ENCODE measurements around the gene KLF3.

KLF3 gene

GRCh38 chr4:38666766-38667084 is 2.7 kb downstream of the KLF3 start:
- no peak for TF ChIP-seq EZH2 (optimal IDR thresholded peaks at IDR 0.05; ENCODE audit: low read depth, low read length)
- no peak for TF ChIP-seq EZH2phosphoT487 (IDR thresholded peaks at IDR 0.05; ENCODE audit: low read length)
- no peak for TF ChIP-seq CTCF (IDR thresholded peaks at IDR 0.05; ENCODE audit: low read length)
- peak overlapping the region; percentile 82 for H3K4me2 ChIP-seq (ENCODE audit: low read depth, low read length)
- no peak overlapping the region for H2AFZ ChIP-seq (ENCODE audit: low read length)
- peaks cover 81% of the 10 kb centered on the region for H3K79me2 ChIP-seq (ENCODE audit: low read length)
- H3K4me3 ChIP-seq (ENCODE audit: low read length) = peak overlapping the region; percentile 88
- no peak for DNase-seq
- H3K36me3 ChIP-seq (replicated peaks; ENCODE audit: insufficient read depth, low read length) = no peaks in the 10 kb centered on the region
- H3K9ac ChIP-seq (ENCODE audit: low read length) = peak overlapping the region; percentile 98
- H4K20me1 ChIP-seq (ENCODE audit: insufficient read depth, low read length) = no peaks in the 10 kb centered on the region
- H3F3A ChIP-seq (ENCODE audit: insufficient read depth, low read length) = peaks cover 36% of the 10 kb centered on the region
- H3K9me2 ChIP-seq (replicated peaks; ENCODE audit: insufficient read depth, low read length) = no peaks in the 10 kb centered on the region
- H3K27ac ChIP-seq (ENCODE audit: low read length) = peak overlapping the region; percentile 91
- H3K27me3 ChIP-seq (replicated peaks; ENCODE audit: insufficient read depth, low read length) = no peaks in the 10 kb centered on the region
- no peaks in the 10 kb centered on the region for H3K9me3 ChIP-seq (replicated peaks; ENCODE audit: insufficient read depth, low read length)
- peaks cover 39% of the 10 kb centered on the region for H3K4me1 ChIP-seq (ENCODE audit: low read length)

GRCh38 chr4:38667085-38667893 is 3.3 kb downstream of the KLF3 start:
- H3K9ac ChIP-seq (ENCODE audit: low read length) = peak overlapping the region; percentile 98
- H4K20me1 ChIP-seq (ENCODE audit: insufficient read depth, low read length) = no peaks in the 10 kb centered on the region
- TF ChIP-seq CTCF (IDR thresholded peaks at IDR 0.05; ENCODE audit: low read length) = no peak
- no peak for TF ChIP-seq EZH2 (optimal IDR thresholded peaks at IDR 0.05; ENCODE audit: low read depth, low read length)
- no peak for TF ChIP-seq EZH2phosphoT487 (IDR thresholded peaks at IDR 0.05; ENCODE audit: low read length)
- H3K9me2 ChIP-seq (replicated peaks; ENCODE audit: insufficient read depth, low read length) = no peaks in the 10 kb centered on the region
- no peaks in the 10 kb centered on the region for H3K36me3 ChIP-seq (replicated peaks; ENCODE audit: insufficient read depth, low read length)
- peak overlapping the region; percentile 91 for H3K27ac ChIP-seq (ENCODE audit: low read length)
- H3K9me3 ChIP-seq (replicated peaks; ENCODE audit: insufficient read depth, low read length) = no peaks in the 10 kb centered on the region
- peak; percentile 90 for DNase-seq
- H3K79me2 ChIP-seq (ENCODE audit: low read length) = peaks cover 86% of the 10 kb centered on the region
- peaks cover 44% of the 10 kb centered on the region for H3K4me1 ChIP-seq (ENCODE audit: low read length)
- H3K27me3 ChIP-seq (replicated peaks; ENCODE audit: insufficient read depth, low read length) = no peaks in the 10 kb centered on the region
- H3K4me3 ChIP-seq (ENCODE audit: low read length) = peak overlapping the region; percentile 88
- H3K4me2 ChIP-seq (ENCODE audit: low read depth, low read length) = peak overlapping the region; percentile 82
- H3F3A ChIP-seq (ENCODE audit: insufficient read depth, low read length) = peaks cover 41% of the 10 kb centered on the region
- no peak overlapping the region for H2AFZ ChIP-seq (ENCODE audit: low read length)

GRCh38 chr4:38668203-38668971 is 4.4 kb downstream of the KLF3 start:
- peak overlapping the region; percentile 73; the same call in 1 of the 2 replicates for H3K9ac ChIP-seq (ENCODE audit: low read length)

More at GRCh38 chr4:38668203-38668971, 4.4 kb downstream of the KLF3 start:
- H3K4me2 ChIP-seq (ENCODE audit: low read depth, low read length) = peak overlapping the region; percentile 82
- no peaks in the 10 kb centered on the region for H3K9me3 ChIP-seq (replicated peaks; ENCODE audit: insufficient read depth, low read length)
- H3K4me3 ChIP-seq (ENCODE audit: low read length) = no peak overlapping the region
- TF ChIP-seq CTCF (IDR thresholded peaks at IDR 0.05; ENCODE audit: low read length) (no peak), EZH2 (optimal IDR thresholded peaks at IDR 0.05; ENCODE audit: low read depth, low read length) (no peak), EZH2phosphoT487 (IDR thresholded peaks at IDR 0.05; ENCODE audit: low read length) (no peak)
- peaks cover 89% of the 10 kb centered on the region for H3K79me2 ChIP-seq (ENCODE audit: low read length)
- H3K36me3 ChIP-seq (replicated peaks; ENCODE audit: insufficient read depth, low read length) = no peaks in the 10 kb centered on the region
- no peaks in the 10 kb centered on the region for H3K9me2 ChIP-seq (replicated peaks; ENCODE audit: insufficient read depth, low read length)
- peaks cover 55% of the 10 kb centered on the region for H3K4me1 ChIP-seq (ENCODE audit: low read length)
- no peaks in the 10 kb centered on the region for H3K27me3 ChIP-seq (replicated peaks; ENCODE audit: insufficient read depth, low read length)
- no peak for DNase-seq
- H3F3A ChIP-seq (ENCODE audit: insufficient read depth, low read length) = peaks cover 45% of the 10 kb centered on the region
- H3K27ac ChIP-seq (ENCODE audit: low read length) = peak overlapping the region; percentile 91; the same call in 1 of the 2 replicates
- H2AFZ ChIP-seq (ENCODE audit: low read length) = no peak overlapping the region
- no peaks in the 10 kb centered on the region for H4K20me1 ChIP-seq (ENCODE audit: insufficient read depth, low read length)
